Left renal pelvis (tissue), 4 donors: ENCODE data around the gene TUBB3. TPM values are rescaled to one million over a fixed set of nuclear protein-coding genes. Genes with fewer than 3 reads are reported as not detected.

ENCODE experiments used
- DNase-seq, 4 donors: peaks; one replicate each; pipeline ENCODE4 v3.0.0-alpha.2; 2013; ENCODE audit warnings: low read depth in 4 of 4, low spot score in 3 of 4
- polyA plus RNA-seq, 4 donors: library from polyadenylated mRNA; unstranded; fragments of 120-200 nt; gene quantifications; one replicate each; pipeline ENCODE4 v1.2.1, GENCODE V29; 2013; ENCODE audit not compliant: insufficient read length in 4 of 4

TUBB3 gene
- polyA plus RNA-seq, 4 donors = 9.0 to 20.2 (median 12.6) TPM

DNA sequence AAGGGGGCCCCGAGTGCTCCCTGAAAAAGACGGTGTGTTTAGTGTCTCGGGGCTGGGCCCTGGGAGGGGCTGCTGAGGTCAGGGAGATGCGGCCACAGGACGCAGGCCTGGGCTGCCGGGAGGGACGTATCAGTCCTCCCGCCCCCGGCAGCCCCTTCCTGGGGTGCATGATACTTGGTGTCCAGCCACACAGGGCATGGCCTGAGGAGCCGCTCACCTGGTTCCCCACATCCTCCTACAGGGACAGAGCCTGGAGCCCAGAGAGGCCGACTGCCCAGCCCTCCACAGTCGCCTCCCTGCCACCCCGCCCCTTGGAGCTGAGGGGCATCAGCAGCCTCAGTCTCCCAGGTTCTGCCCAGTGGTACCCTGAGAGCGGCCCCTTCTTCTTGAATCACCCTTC is 13.4 kb downstream of the TUBB3 start:
- no peak for DNase-seq

- DNase-seq = no peak
Measured at GRCh38 chr16:89936981-89937380, 13.8 kb downstream of the TUBB3 start.

DNA sequence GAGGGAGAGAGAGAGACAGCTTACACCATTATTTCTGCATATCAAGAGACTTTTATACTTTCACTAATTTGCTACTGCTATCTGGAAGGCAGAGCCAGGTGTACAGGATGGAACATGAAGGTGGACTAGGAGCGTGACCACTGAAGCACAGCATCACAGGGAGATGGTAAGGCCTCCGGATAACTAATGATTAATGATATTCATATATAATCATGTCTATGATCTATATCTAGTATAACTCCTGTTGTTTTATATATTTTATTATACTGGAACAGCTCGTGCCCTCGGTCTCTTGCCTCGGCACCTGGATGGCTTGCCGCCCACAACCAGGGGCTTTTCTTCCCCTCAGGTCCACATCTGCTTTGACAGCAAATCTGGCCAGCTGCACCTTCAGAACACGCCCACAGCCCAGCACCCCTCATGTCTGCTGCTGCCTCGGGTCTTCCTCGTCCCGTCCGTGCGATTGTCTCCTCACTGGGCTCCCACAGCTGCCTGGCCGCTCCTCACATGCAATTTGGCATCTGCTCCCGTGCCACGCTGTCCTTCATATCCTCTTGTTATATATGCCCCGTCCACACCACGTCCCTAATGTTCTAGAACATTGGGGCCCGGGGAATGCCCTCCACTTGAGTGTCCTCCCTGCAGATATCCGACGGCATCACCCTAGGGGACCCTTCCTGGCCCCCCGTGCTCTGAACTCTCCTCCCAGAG is 15.2 kb downstream of the TUBB3 start:
- DNase-seq = no peak

DNA sequence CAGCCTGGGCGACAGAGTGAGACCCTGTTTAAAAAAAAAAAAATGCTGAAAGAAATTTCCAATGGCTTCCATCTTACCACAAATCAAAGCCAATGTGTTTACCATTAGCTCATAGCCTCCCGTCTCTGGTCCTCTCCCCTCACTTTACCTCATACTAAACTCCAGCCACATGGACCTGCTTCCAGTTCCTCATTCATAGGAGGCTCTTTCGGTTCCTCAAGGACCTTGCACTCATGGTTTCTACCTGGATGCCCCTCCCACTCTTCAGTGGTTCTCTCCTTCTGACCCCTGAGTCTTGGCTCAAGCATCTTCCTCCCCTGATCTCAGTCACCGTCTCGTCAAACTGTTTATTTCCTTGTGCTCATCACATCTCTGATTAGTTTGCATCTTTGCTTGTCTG is 21.6 kb downstream of the TUBB3 start:
- no peak for DNase-seq

GRCh38 chr16:89945654-89946053 is 22.5 kb downstream of the TUBB3 start:
- DNase-seq = no peak

- no peak for DNase-seq
Measured at GRCh38 chr16:89946515-89946914, 23.4 kb downstream of the TUBB3 start.

- DNase-seq = no peak
Measured at GRCh38 chr16:89949121-89949742, 26.1 kb downstream of the TUBB3 start.

DNA sequence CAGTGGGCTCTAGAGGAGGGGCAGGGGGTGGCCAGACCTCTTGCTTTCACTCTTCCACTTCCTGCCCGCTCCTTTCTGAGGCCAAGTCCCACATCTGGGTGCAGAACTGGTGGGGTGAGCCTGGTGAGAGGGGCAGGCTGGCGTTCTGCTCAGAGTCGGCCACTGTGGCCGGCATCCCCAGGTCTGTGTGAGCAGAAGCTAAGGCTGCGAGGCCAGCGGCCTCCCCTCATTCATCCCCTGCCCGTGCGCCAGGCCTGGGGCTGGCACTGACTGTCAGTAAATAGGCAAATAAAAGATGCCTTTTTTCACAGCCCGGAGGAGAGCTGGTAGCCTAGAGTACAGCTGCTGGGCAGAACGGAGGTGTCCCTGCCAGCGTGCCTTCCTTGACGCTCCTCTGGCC is 26.6 kb downstream of the TUBB3 start:
- DNase-seq = no peak

DNA sequence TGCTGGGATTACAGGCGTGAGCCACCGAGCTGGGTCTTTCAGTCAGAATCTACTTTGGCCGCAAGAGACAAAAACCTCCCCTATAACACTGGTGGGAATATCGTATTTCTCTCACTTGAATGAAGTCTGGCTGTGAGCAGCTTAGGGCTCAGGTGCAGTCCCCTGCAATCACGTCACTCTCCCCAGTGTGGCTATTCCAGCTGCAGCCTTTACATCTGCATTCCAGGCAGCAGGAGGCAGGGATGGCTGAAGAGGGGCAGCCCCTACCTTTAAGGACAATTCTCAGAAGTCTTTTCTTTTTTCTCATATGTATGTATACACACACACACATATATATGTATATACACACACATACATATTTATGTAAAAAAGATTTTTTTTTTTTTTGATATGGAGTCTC is 28.4 kb downstream of the TUBB3 start:
- no peak for DNase-seq

GRCh38 chr16:89952049-89952448 is 28.9 kb downstream of the TUBB3 start:
- no peak for DNase-seq

DNA sequence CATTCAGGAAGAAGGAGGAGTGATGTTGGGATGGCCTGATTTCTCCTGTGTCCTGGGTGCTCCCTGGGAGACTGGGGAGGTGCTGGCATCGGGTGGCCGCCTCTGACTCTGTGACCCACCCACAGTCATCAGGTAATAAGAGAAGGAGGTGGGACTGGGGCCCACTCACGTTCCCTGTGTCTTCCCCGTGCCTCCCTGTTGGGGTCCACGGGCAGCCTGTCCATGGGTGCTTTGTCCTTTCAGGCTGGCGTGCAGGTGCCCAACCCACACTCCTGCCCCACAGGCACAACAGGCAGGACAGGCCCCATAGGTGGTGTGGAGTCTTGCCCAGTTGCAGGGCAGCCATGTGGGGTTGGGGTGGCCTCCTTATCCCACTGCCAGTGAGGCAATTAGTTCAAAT is 29.4 kb downstream of the TUBB3 start:
- no peak for DNase-seq

- no peak for DNase-seq
Measured at GRCh38 chr16:89953671-89954406, 30.7 kb downstream of the TUBB3 start.

GRCh38 chr16:89954462-89954861 is 31.3 kb downstream of the TUBB3 start:
- no peak for DNase-seq

- DNase-seq = no peak
Measured at GRCh38 chr16:89955001-89955685, 32.0 kb downstream of the TUBB3 start.

DNA sequence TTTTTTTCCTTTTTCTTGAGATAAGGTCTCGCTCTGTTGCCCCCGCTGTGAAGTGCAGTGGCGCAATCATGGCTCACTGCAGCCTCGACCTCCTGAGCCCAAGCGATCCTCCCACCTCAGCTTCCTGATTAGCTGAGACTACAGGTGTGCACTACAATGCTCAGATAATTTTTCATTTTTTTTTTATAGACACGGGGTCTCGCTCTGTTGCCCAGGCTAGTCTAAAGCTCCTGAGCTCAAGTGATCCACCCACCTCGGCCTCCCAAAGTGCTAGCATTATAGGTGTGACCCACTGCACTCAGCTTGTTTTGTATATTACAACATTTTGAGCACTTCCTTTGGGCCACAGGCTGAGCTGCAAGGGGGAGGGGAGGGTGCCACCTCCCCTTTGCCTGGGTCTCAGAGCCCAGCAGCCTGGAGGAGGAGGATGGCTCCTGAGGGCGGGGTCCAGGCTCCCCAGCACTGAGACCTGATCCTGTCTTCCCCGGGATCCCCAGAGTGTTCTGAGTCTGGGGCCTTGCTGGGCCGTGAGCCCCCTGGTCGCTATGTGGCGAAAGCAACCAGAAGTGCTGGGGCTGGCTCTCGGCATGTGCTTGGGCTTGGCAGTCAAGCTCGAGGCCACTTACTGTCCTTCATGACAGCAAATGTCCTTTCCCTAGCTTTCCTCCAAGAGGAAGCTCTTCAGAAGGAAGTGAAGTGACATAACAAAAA is 33.5 kb downstream of the TUBB3 start:
- DNase-seq = no peak

DNA sequence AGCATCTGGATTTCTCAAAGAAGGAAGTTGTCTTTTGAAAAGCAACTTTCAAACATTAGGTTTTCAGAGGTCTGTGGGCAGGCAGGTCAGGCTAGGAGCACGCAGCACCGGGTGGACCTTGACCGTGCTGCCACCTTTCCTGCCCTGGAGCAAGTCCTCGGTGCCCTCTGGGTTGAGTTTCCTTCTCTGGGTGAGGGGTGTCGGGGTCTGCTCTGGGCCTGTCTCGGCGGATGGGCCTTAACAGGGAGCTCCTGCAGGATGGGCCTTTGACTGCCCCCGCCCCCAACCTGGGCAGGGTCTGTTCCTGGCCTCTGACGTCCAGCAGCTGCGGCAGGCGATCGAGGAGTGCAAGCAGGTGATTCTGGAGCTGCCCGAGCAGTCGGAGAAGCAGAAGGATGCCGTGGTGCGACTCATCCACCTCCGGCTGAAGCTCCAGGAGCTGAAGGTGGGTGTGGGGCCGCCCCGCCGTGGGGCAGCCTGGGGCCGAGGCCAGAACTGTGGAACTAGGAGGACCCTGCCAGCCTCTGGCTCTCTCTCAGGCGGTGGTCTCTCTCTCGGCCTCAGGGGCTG is 34.2 kb downstream of the TUBB3 start:
- no peak for DNase-seq

GRCh38 chr16:89958068-89958467 is 34.9 kb downstream of the TUBB3 start:
- DNase-seq = no peak

DNA sequence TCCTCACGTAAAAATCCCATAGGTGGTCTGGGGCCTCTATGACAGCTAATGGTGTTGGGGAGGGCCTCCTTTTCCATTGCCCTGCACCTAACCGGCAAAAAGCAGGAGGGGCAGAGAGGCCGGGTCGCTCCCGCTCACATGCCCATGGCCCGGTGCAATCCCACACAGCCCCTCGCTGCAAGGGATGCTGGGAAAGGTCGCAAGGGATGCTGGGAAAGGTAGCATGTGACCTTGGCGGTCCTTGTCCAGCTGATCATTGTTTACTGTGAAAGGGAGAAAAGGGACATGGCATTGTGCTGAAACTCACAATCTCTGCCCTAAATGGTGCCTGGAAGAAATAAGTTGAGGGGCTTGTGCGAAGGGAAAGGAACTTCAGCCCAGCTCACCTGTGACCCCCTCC is 35.5 kb downstream of the TUBB3 start:
- no peak for DNase-seq

- no peak for DNase-seq
Measured at GRCh38 chr16:89960966-89961365, 37.8 kb downstream of the TUBB3 start.

DNA sequence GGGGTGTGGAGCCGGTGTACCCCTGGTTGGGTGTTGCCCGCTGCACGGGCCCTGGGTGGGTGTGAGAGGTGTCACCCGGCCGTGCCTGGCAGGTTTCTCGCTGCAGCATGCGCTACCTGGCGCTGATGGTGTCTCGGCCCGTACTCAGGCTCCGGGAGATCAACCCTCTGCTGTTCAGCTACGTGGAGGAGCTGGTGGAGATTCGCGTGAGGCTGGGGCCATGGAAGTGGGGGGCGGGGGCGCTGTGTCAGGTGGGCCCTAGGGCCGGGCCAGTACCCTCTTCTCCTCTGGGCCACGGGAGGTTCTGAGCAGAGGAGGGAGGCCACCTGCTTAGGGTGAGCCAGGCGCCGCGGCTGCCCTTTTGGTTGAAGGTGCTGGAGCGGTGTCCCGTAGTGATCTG is 38.8 kb downstream of the TUBB3 start:
- DNase-seq = no peak
